IMR-90 (cell line): Measurements from ENCODE around the gene ANO10. TPM values are rescaled to one million over a fixed set of nuclear protein-coding genes. Genes with fewer than 3 reads are reported as not detected.

ENCODE experiments used
- ATAC-seq: fragments of 200-7000 bp; cut with Tn5 transposase; 2 replicates; pipeline ENCODE4 v1.9.1; 2020; ENCODE audit warnings: low read depth, mild to moderate bottlenecking, moderate library complexity
- BruUV-seq: library from RNA; stranded (reverse); fragments of 400-500 nt; replicated peaks from 2 replicates; lab custom pipeline; 2021; lab: Mats Ljungman, UMichigan
- CTCF ChIA-PET: fragments of 300-600 bp; formaldehyde crosslinking; extraction: SDS; loops from one replicate; lab custom pipeline; 2021; ENCODE audit warnings: antibody characterized with exemption; lab: Yijun Ruan, JAX
- POLR2A ChIA-PET: fragments of 300-600 bp; sonication (Branson Sonifier 250); formaldehyde crosslinking; loops from one replicate; lab custom pipeline; 2022; ENCODE audit warnings: antibody characterized with exemption; ENCODE audit not compliant: unreplicated experiment; lab: Charles Lee
- DNase-seq: peaks from one replicate; pipeline ENCODE4 v3.0.0; 2013
- H2AFZ ChIP-seq: replicated peaks from 2 replicates; pipeline ENCODE3; 2013; ENCODE audit warnings: low read length, mild to moderate bottlenecking; ENCODE audit not compliant: poor library complexity
- H2AK5ac ChIP-seq: 2 replicates; pipeline ENCODE4 v1.6.1; 2013; ENCODE audit warnings: low read depth, low read length, inconsistent platforms
- H2AK9ac ChIP-seq: replicated peaks from 2 replicates; pipeline ENCODE3; 2013; ENCODE audit warnings: mild to moderate bottlenecking, low read depth, low read length, moderate library complexity; ENCODE audit not compliant: poor library complexity
- H2BK120ac ChIP-seq: 2 replicates; pipeline ENCODE4 v1.6.1; 2013; ENCODE audit warnings: low read depth, low read length, inconsistent platforms
- H2BK15ac ChIP-seq: 3 replicates; pipeline ENCODE4 v1.6.1; 2013; ENCODE audit warnings: low read depth, low read length, inconsistent platforms
- H2BK20ac ChIP-seq: 2 replicates; pipeline ENCODE4 v1.6.1; 2013; ENCODE audit warnings: low read depth, mild to moderate bottlenecking, inconsistent platforms, low read length, moderate library complexity
- H2BK5ac ChIP-seq: 2 replicates; pipeline ENCODE4 v1.6.1; 2013; ENCODE audit warnings: mild to moderate bottlenecking, low read depth, low read length, inconsistent platforms; ENCODE audit not compliant: poor library complexity, severe bottlenecking
- H3K14ac ChIP-seq: replicated peaks from 2 replicates; pipeline ENCODE4 v1.6.1; 2013; ENCODE audit warnings: low read depth, low read length, inconsistent platforms
- H3K18ac ChIP-seq: 2 replicates; pipeline ENCODE4 v1.6.1; 2013; ENCODE audit warnings: low read depth, low read length, control low read depth
- H3K23ac ChIP-seq: 2 replicates; pipeline ENCODE4 v1.6.1; 2013; ENCODE audit warnings: low read depth, low read length, inconsistent platforms
- H3K27ac ChIP-seq: 2 replicates; pipeline ENCODE4 v1.5.1; 2013; ENCODE audit warnings: mild to moderate bottlenecking, control low read depth, low read length; ENCODE audit not compliant: insufficient read depth
- H3K27me3 ChIP-seq: 2 replicates; pipeline ENCODE4 v1.6.1; 2013; ENCODE audit warnings: low read length; ENCODE audit not compliant: control insufficient read depth, insufficient read depth
- H3K36me3 ChIP-seq: 2 replicates; pipeline ENCODE4 v1.6.1; 2013; ENCODE audit warnings: low read length, mixed read lengths; ENCODE audit not compliant: control insufficient read depth, insufficient read depth
- H3K4ac ChIP-seq: 2 replicates; pipeline ENCODE4 v1.6.1; 2013; ENCODE audit warnings: low read depth, low read length, inconsistent platforms
- H3K4me1 ChIP-seq: 2 replicates; pipeline ENCODE4 v1.6.1; 2013; ENCODE audit warnings: low read length, mixed read lengths; ENCODE audit not compliant: control insufficient read depth, insufficient read depth
- H3K4me2 ChIP-seq: 2 replicates; pipeline ENCODE4 v1.6.1; 2013; ENCODE audit warnings: low read depth, mild to moderate bottlenecking, control low read depth, low read length, moderate library complexity
- H3K4me3 ChIP-seq: 2 replicates; pipeline ENCODE4 v1.5.1; 2013; ENCODE audit warnings: low read depth, mild to moderate bottlenecking, control low read depth, low read length, moderate library complexity; ENCODE audit not compliant: insufficient read depth
- H3K56ac ChIP-seq: 2 replicates; pipeline ENCODE4 v1.6.1; 2013; ENCODE audit warnings: low read length, inconsistent platforms; ENCODE audit not compliant: insufficient read depth; ENCODE audit errors: extremely low read depth
- H3K79me1 ChIP-seq, 2 experiments: 2 replicates each; pipeline ENCODE4 v1.6.1; 2013; ENCODE audit warnings: low read length in 2 of 2, inconsistent platforms in 1 of 2, low read depth in 1 of 2
- H3K9ac ChIP-seq: 2 replicates; pipeline ENCODE4 v1.6.1; 2013; ENCODE audit warnings: low read depth, low read length, control low read depth
- H3K9me1 ChIP-seq: 2 replicates; pipeline ENCODE4 v1.6.1; 2013; ENCODE audit warnings: low read length, inconsistent platforms; ENCODE audit not compliant: insufficient read depth
- H3K9me3 ChIP-seq: 2 replicates; pipeline ENCODE4 v1.6.1; 2013; ENCODE audit warnings: low read length; ENCODE audit not compliant: control insufficient read depth, insufficient read depth
- H4K20me1 ChIP-seq: 2 replicates; pipeline ENCODE4 v1.6.1; 2013; ENCODE audit warnings: low read length, inconsistent platforms; ENCODE audit not compliant: insufficient read depth
- H4K5ac ChIP-seq: 2 replicates; pipeline ENCODE4 v1.6.1; 2013; ENCODE audit warnings: mild to moderate bottlenecking, low read depth, low read length, control low read depth
- H4K8ac ChIP-seq, 2 experiments: 2 replicates each; pipeline ENCODE4 v1.6.1; 2013; ENCODE audit warnings: low read depth in 2 of 2, low read length in 2 of 2, control low read depth in 1 of 2, inconsistent platforms in 1 of 2
- H4K91ac ChIP-seq: 2 replicates; pipeline ENCODE4 v1.6.1; 2013; ENCODE audit warnings: low read depth, low read length, inconsistent platforms; ENCODE audit not compliant: insufficient read depth
- BHLHE40 ChIP-seq: fragments of 150-350 bp; IDR thresholded peaks from 2 replicates; pipeline ENCODE4 v1.6.1; 2016; ENCODE audit warnings: mild to moderate bottlenecking, low read depth, low read length
- CEBPB ChIP-seq: IDR thresholded peaks from 2 replicates; pipeline ENCODE4 v1.6.1; 2012; ENCODE audit warnings: low read depth, low read length, improper control_type of control experiment
- CHD1 ChIP-seq: IDR thresholded peaks from 2 replicates; pipeline ENCODE4 v1.6.1; 2012; ENCODE audit warnings: low read depth, low read length, improper control_type of control experiment
- CTCF ChIP-seq: conservative IDR thresholded peaks from 2 replicates; pipeline ENCODE4 v1.5.1; 2012; ENCODE audit warnings: mild to moderate bottlenecking, low read depth, low read length, improper control_type of control experiment
- ELK1 ChIP-seq: fragments of 150-350 bp; IDR thresholded peaks from 2 replicates; pipeline ENCODE4 v1.6.1; 2016; ENCODE audit warnings: low read depth, mild to moderate bottlenecking, low read length, moderate library complexity, borderline replicate concordance
- FOS ChIP-seq: fragments of 150-350 bp; IDR thresholded peaks from 2 replicates; pipeline ENCODE4 v1.6.1; 2016; ENCODE audit warnings: low read depth, low read length
- MAFK ChIP-seq: IDR thresholded peaks from 2 replicates; pipeline ENCODE4 v1.6.1; 2012; ENCODE audit warnings: low read depth, low read length, improper control_type of control experiment
- MAZ ChIP-seq: IDR thresholded peaks from 2 replicates; pipeline ENCODE4 v1.6.1; 2012; ENCODE audit warnings: low read depth, mild to moderate bottlenecking, low read length, improper control_type of control experiment, moderate library complexity, borderline replicate concordance
- MXI1 ChIP-seq: IDR thresholded peaks from 2 replicates; pipeline ENCODE4 v1.6.1; 2012; ENCODE audit warnings: low read depth, mild to moderate bottlenecking, low read length, moderate library complexity, borderline replicate concordance
- NFE2L2 ChIP-seq: fragments of 150-350 bp; IDR thresholded peaks from 2 replicates; pipeline ENCODE4 v1.6.1; 2016; ENCODE audit warnings: low read depth, mild to moderate bottlenecking, low read length
- POLR2A ChIP-seq: IDR thresholded peaks from 2 replicates; pipeline ENCODE4 v1.6.1; 2012; ENCODE audit warnings: mild to moderate bottlenecking, low read depth, low read length
- RAD21 ChIP-seq: IDR thresholded peaks from 2 replicates; pipeline ENCODE4 v1.6.1; 2012; ENCODE audit warnings: low read length, improper control_type of control experiment
- RCOR1 ChIP-seq: IDR thresholded peaks from 2 replicates; pipeline ENCODE4 v1.6.1; 2012; ENCODE audit warnings: mild to moderate bottlenecking, low read length, improper control_type of control experiment; ENCODE audit not compliant: insufficient replicate concordance
- RFX5 ChIP-seq: IDR thresholded peaks from 2 replicates; pipeline ENCODE4 v1.8.0; 2012; ENCODE audit warnings: low read depth, mild to moderate bottlenecking, low read length, moderate library complexity
- SMC3 ChIP-seq: fragments of 150-350 bp; IDR thresholded peaks from 2 replicates; pipeline ENCODE4 v1.6.1; 2016; ENCODE audit warnings: low read depth, mild to moderate bottlenecking, antibody characterized with exemption, low read length, moderate library complexity
- WGBS, 2 experiments: methylation state at CpG; one replicate each; pipeline versions ENCODE4 v1.1.5 to v1.1.7; 2013; ENCODE audit warnings: missing lambda C conversion rate in 2 of 2; ENCODE audit not compliant: insufficient read length in 1 of 2; ENCODE audit errors: extremely low coverage in 2 of 2; 5-methylcytosine and 5-hydroxymethylcytosine counted together
- dilution Hi-C: fragments of 300-500 bp; cut with HindIII; formaldehyde crosslinking; loops from one replicate; pipeline ENCODE4 v1.14.3; 2018; ENCODE audit warnings: low sequenced_read_pairs; ENCODE audit not compliant: unreplicated experiment
- in situ Hi-C: fragments of 300-500 bp; cut with MboI; formaldehyde crosslinking; loops from 3 replicates; pipeline ENCODE4 v1.14.3; 2019; ENCODE audit warnings: low sequenced_read_pairs, inconsistent platforms, mixed read lengths
- intact Hi-C: fragments of 100-400 bp; cut with micrococcal nuclease; formaldehyde crosslinking; loops from 2 replicates; pipeline ENCODE4 v1.10.0; 2022
- polyA plus RNA-seq, 3 experiments: library from polyadenylated mRNA; depleted of rRNA; stranded (reverse); fragments of >200 nt; gene quantifications; 2 replicates each; pipeline ENCODE4 v1.2.3, GENCODE V29; 2012; ENCODE audit warnings: low replicate concordance in 1 of 3
- total RNA-seq: library from RNA; depleted of rRNA; stranded (reverse); fragments of >200 nt; gene quantifications from 2 replicates; pipeline ENCODE4 v1.2.3, GENCODE V29; 2012
- TF ChIP-seq, protein P1 (sequence below): fragments of 150-350 bp; IDR thresholded peaks from 2 replicates; pipeline ENCODE4 v1.6.1; 2017; ENCODE audit warnings: mild to moderate bottlenecking, antibody characterized with exemption, low read length, low read depth

ANO10 gene
- total and polyA plus RNA-seq, 2 of the 4 experiments (the other 2 are of a cell fraction): 28.5 to 41.6 TPM

- Histone ChIP-seq H3K18ac (no peak overlapping the region), H2AK5ac (no peak overlapping the region), H3K4me1 (peaks cover 7% of the 10 kb centered on the region), H3K23ac (no peak overlapping the region), H4K5ac (no peak overlapping the region), H2AK9ac (no peak overlapping the region), H2BK20ac (no peak overlapping the region), H2BK15ac (no peak overlapping the region), H3K27me3 (no peaks in the 10 kb centered on the region), H2BK5ac (no peak overlapping the region), H3K9me1 (peaks cover 12% of the 10 kb centered on the region), H3K56ac (no peak overlapping the region), H3K4me2 (no peak overlapping the region), H3K9ac (no peak overlapping the region), H3K27ac (no peak overlapping the region), H4K8ac (no peak overlapping the region), H4K91ac (no peak overlapping the region), H2AFZ (no peak overlapping the region), H4K20me1 (peaks cover 5% of the 10 kb centered on the region; the same call in 1 of the 2 replicates), H3K4ac (no peak overlapping the region), H3K79me1 (peaks cover 0 to 4% of the 10 kb centered on the region in 2 experiments; a peak in 3 of 4 replicates), H3K9me3 (no peaks in the 10 kb centered on the region), H2BK120ac (no peak overlapping the region), H3K36me3 (no peaks in the 10 kb centered on the region), H3K4me3 (no peak overlapping the region), H3K14ac (no peak overlapping the region)
- BruUV-seq: no TSS peak
- ChIA-PET CTCF (no interaction called here), POLR2A (no interaction called here)
- DNase-seq (no peak), ATAC-seq (no peak)
- no peak for TF ChIP-seq CEBPB
- TF ChIP-seq ELK1: no peak
- no peak for TF ChIP-seq MXI1
- no peak for TF ChIP-seq RAD21
- no peak for TF ChIP-seq SMC3
- TF ChIP-seq BHLHE40: no peak
- TF ChIP-seq MAFK: no peak
- no peak for TF ChIP-seq MAZ
- no peak for TF ChIP-seq CTCF
- TF ChIP-seq, protein P1, sequence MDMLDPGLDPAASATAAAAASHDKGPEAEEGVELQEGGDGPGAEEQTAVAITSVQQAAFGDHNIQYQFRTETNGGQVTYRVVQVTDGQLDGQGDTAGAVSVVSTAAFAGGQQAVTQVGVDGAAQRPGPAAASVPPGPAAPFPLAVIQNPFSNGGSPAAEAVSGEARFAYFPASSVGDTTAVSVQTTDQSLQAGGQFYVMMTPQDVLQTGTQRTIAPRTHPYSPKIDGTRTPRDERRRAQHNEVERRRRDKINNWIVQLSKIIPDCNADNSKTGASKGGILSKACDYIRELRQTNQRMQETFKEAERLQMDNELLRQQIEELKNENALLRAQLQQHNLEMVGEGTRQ: no peak
- TF ChIP-seq POLR2A: no peak
- TF ChIP-seq CHD1: no peak
- TF ChIP-seq NFE2L2: no peak
- no peak for TF ChIP-seq RFX5
- TF ChIP-seq RCOR1: no peak
- TF ChIP-seq FOS: no peak
- no CpG with 5 or more reads among the region's 2 CpGs for WGBS, 2 experiments
- intact Hi-C loops (no loop called here), in situ Hi-C loops (no loop called here), dilution Hi-C loops (no loop called here)
Observed at GRCh38 chr3:43451670-43452254, 170.0 kb downstream of the ANO10 start.
